PC-3 (cell line): Measurements from ENCODE around the gene EIF4B. TPM values are rescaled to one million over a fixed set of nuclear protein-coding genes. Genes with fewer than 3 reads are reported as not detected.

Source experiments
- ATAC-seq: fragments of 200-7000 bp; cut with Tn5 transposase; 2 replicates; pipeline ENCODE4 v1.9.1; 2020; ENCODE audit warnings: mild to moderate bottlenecking, moderate library complexity
- BruUV-seq: library from RNA; stranded (reverse); fragments of 400-500 nt; replicated peaks from 2 replicates; lab custom pipeline; 2021; lab: Mats Ljungman, UMichigan
- CTCF ChIA-PET: fragments of 300-600 bp; sonication (Branson Sonifier 250); formaldehyde crosslinking; loops from one replicate; lab custom pipeline; 2022; ENCODE audit warnings: antibody characterized with exemption; lab: Charles Lee
- POLR2A ChIA-PET: fragments of 300-600 bp; sonication (Branson Sonifier 250); formaldehyde crosslinking; loops from one replicate; lab custom pipeline; 2022; ENCODE audit warnings: antibody characterized with exemption; ENCODE audit not compliant: unreplicated experiment; lab: Charles Lee
- DNase-seq: peaks from one replicate; pipeline ENCODE4 v3.0.0-alpha.2; 2015
- H2AFZ ChIP-seq: fragments of 300-600 bp; sonication (generic); 2 replicates; pipeline ENCODE4 v1.6.0; 2016; ENCODE audit warnings: antibody characterized with exemption, low read length
- H3F3A ChIP-seq: fragments of 300-600 bp; sonication (generic); one replicate; pipeline ENCODE4 v1.6.0; 2017; ENCODE audit warnings: antibody characterized with exemption, low read length, control low read depth, mild to moderate bottlenecking; ENCODE audit not compliant: unreplicated experiment
- H3K27ac ChIP-seq: fragments of 300-600 bp; sonication (generic); 2 replicates; pipeline ENCODE4 v1.5.1; 2016; ENCODE audit warnings: mild to moderate bottlenecking, low read length
- H3K27me3 ChIP-seq: fragments of 300-600 bp; sonication (generic); 2 replicates; pipeline ENCODE4 v1.6.1; 2016; ENCODE audit warnings: low read length, mixed read lengths
- H3K36me3 ChIP-seq: fragments of 300-600 bp; sonication (generic); 2 replicates; pipeline ENCODE4 v1.6.1; 2016; ENCODE audit warnings: low read depth, mixed run types, low read length, mixed read lengths
- H3K4me1 ChIP-seq: fragments of 300-600 bp; sonication (generic); 2 replicates; pipeline ENCODE4 v1.5.1; 2016; ENCODE audit warnings: low read length; ENCODE audit not compliant: insufficient read depth
- H3K4me2 ChIP-seq: fragments of 300-600 bp; sonication (generic); 2 replicates; pipeline ENCODE4 v1.6.0; 2016; ENCODE audit warnings: low read length
- H3K4me3 ChIP-seq: fragments of 300-600 bp; sonication (generic); 2 replicates; pipeline ENCODE4 v1.5.1; 2016; ENCODE audit warnings: mild to moderate bottlenecking, low read length, mixed read lengths
- H3K79me2 ChIP-seq: fragments of 300-600 bp; sonication (generic); 2 replicates; pipeline ENCODE4 v1.6.1; 2017; ENCODE audit warnings: low read length, mixed read lengths
- H3K9ac ChIP-seq: fragments of 300-600 bp; sonication (generic); 2 replicates; pipeline ENCODE4 v1.6.0; 2016; ENCODE audit warnings: mild to moderate bottlenecking, low read length
- H3K9me2 ChIP-seq: fragments of 300-600 bp; sonication (generic); replicated peaks from 2 replicates; pipeline ENCODE4 v1.6.1; 2016; ENCODE audit warnings: mixed run types, low read length, mixed read lengths
- H3K9me3 ChIP-seq: fragments of 300-600 bp; sonication (generic); 2 replicates; pipeline ENCODE4 v1.6.1; 2016; ENCODE audit warnings: low read length, mixed read lengths
- H4K20me1 ChIP-seq: fragments of 300-600 bp; sonication (generic); 2 replicates; pipeline ENCODE4 v1.6.1; 2016; ENCODE audit warnings: low read length, mixed read lengths
- CTCF ChIP-seq: fragments of 300-600 bp; sonication (generic); conservative IDR thresholded peaks from 2 replicates; pipeline ENCODE4 v1.5.1; 2017; ENCODE audit warnings: antibody characterized with exemption, low read depth, mild to moderate bottlenecking, low read length
- EZH2 ChIP-seq: fragments of 300-600 bp; sonication (generic); IDR thresholded peaks from one replicate; pipeline ENCODE4 v1.6.1; 2017; ENCODE audit warnings: antibody characterized with exemption, mild to moderate bottlenecking, low read length; ENCODE audit not compliant: unreplicated experiment
- EZH2phosphoT487 ChIP-seq: fragments of 300-600 bp; sonication (generic); IDR thresholded peaks from 2 replicates; pipeline ENCODE4 v1.6.1; 2018; ENCODE audit warnings: mild to moderate bottlenecking, antibody characterized with exemption, low read length, borderline replicate concordance
- intact Hi-C: fragments of 100-400 bp; cut with micrococcal nuclease; formaldehyde crosslinking; loops from 2 replicates; pipeline ENCODE4 v1.9.0; 2023
- total RNA-seq: library from RNA; depleted of rRNA; stranded (reverse); fragments of >200 nt; gene quantifications from 2 replicates; pipeline ENCODE4 v1.2.3, GENCODE V29; 2014

EIF4B gene
- total RNA-seq, 1 experiment from 2014 or later, result 424 TPM

DNA sequence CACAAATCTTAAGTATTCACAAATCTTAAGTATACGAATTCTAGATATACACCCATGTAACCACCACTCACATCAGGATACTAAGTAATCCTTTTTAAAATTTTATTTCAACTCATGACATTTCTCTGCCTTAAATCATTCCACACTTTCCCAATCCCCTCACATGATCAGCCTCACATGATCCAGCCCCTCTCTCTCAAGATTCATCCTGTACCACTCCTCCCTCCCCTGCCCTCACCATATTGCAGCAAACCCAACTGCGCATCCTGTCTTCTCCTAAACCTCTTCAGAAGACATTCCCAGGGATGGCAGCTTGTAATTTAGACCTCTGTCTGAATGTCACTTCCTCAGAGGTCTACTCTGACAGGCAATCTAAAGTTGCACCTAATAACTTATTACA, 1.7 kb upstream of the EIF4B start:
- Histone ChIP-seq H3K4me1 (peaks cover 36% of the 10 kb centered on the region), H3K27ac (peak overlapping the region; percentile 29), H3K36me3 (peaks cover 20% of the 10 kb centered on the region), H3K9me3 (no peaks in the 10 kb centered on the region), H2AFZ (peak overlapping the region; percentile 17; the same call in 1 of the 2 replicates), H3K9ac (no peak overlapping the region; the same call in 1 of the 2 replicates), H3K79me2 (peaks cover 46% of the 10 kb centered on the region), H3K27me3 (no peaks in the 10 kb centered on the region), H4K20me1 (peaks cover 21% of the 10 kb centered on the region), H3F3A (no peaks in the 10 kb centered on the region), H3K4me2 (peak overlapping the region; percentile 94), H3K9me2 (no peaks in the 10 kb centered on the region), H3K4me3 (peak overlapping the region; percentile 88)
- DNase-seq (no peak), ATAC-seq (no peak)
- BruUV-seq, result no TSS peak
- POLR2A ChIA-PET, result no interaction called here
- intact Hi-C loops, result no loop called here
- TF ChIP-seq EZH2 (no peak), EZH2phosphoT487 (no peak), CTCF (no peak)
- CTCF ChIA-PET, result no interaction called here

- Histone ChIP-seq H3F3A (no peaks in the 10 kb centered on the region), H4K20me1 (peaks cover 29% of the 10 kb centered on the region), H3K4me2 (peak overlapping the region; percentile 94), H3K27ac (peak overlapping the region; percentile 73), H3K9ac (peak overlapping the region; percentile 94), H3K4me1 (peaks cover 44% of the 10 kb centered on the region), H3K9me2 (no peaks in the 10 kb centered on the region), H3K27me3 (no peaks in the 10 kb centered on the region), H3K36me3 (peaks cover 28% of the 10 kb centered on the region), H3K4me3 (peak overlapping the region; percentile 88), H2AFZ (peak overlapping the region; percentile 70), H3K79me2 (peaks cover 54% of the 10 kb centered on the region), H3K9me3 (no peaks in the 10 kb centered on the region)
- intact Hi-C loops, result no loop called here
- POLR2A ChIA-PET, result interaction anchor here (0.5 to 1.0 kb wide), 8 partner anchors 37 to 774 kb away, joined by 3 to 7 read pairs (median 4); partner anchors contain the start of genes KRT18, KRT8 and SPRYD3
- TF ChIP-seq EZH2phosphoT487 (no peak), EZH2 (no peak), CTCF (no peak)
- DNase-seq (no peak), ATAC-seq (no peak)
- TSS peak; percentile 82 for BruUV-seq
- CTCF ChIA-PET, result interaction anchor here (0.6 to 0.8 kb wide), 3 partner anchors 126 to 936 kb away, joined by 3 read pairs; no protein-coding TSS in a partner anchor
Observed at GRCh38 chr12:53005215-53005985, 856 bp upstream of the EIF4B start.
